GM23338 (cell line): Measurements from ENCODE around the gene TSPAN4. TPM values are rescaled to one million over a fixed set of nuclear protein-coding genes. Genes with fewer than 3 reads are reported as not detected.

Experiments used
- ATAC-seq: fragments of 200-7000 bp; cut with Tn5 transposase; 3 replicates; pipeline ENCODE4 v1.9.1; 2020
- DNase-seq: peaks from one replicate; pipeline ENCODE4 v3.0.0-alpha.2; 2015; ENCODE audit warnings: low spot score
- H2AFZ ChIP-seq: fragments of 200-600 bp; sonication (generic); 2 replicates; pipeline ENCODE4 v1.8.0; 2016; ENCODE audit warnings: antibody characterized with exemption, mild to moderate bottlenecking, moderate library complexity
- H3F3A ChIP-seq: fragments of 200-600 bp; sonication (generic); replicated peaks from 2 replicates; pipeline ENCODE4 v1.8.0; 2017; ENCODE audit warnings: antibody characterized with exemption, mixed run types, low read depth
- H3K27ac ChIP-seq: fragments of 200-600 bp; sonication (generic); 2 replicates; pipeline ENCODE4 v1.6.1; 2016; ENCODE audit warnings: low read depth
- H3K27me3 ChIP-seq: fragments of 200-600 bp; sonication (generic); 2 replicates; pipeline ENCODE4 v1.8.0; 2016; ENCODE audit warnings: mild to moderate bottlenecking, mixed run types, moderate library complexity; ENCODE audit not compliant: insufficient read depth
- H3K36me3 ChIP-seq: fragments of 200-600 bp; sonication (generic); 2 replicates; pipeline ENCODE4 v1.8.0; 2016; ENCODE audit warnings: mild to moderate bottlenecking; ENCODE audit not compliant: insufficient read depth
- H3K4me1 ChIP-seq: fragments of 200-600 bp; sonication (generic); 2 replicates; pipeline ENCODE4 v1.8.0; 2016; ENCODE audit warnings: mild to moderate bottlenecking, moderate library complexity; ENCODE audit not compliant: insufficient read depth
- H3K4me2 ChIP-seq: fragments of 200-600 bp; sonication (generic); 2 replicates; pipeline ENCODE4 v1.7.1; 2017; ENCODE audit warnings: mixed run types
- H3K4me3 ChIP-seq: fragments of 200-600 bp; sonication (generic); 2 replicates; pipeline ENCODE4 v1.6.1; 2016; ENCODE audit warnings: mixed run types
- H3K79me2 ChIP-seq: fragments of 200-600 bp; sonication (generic); replicated peaks from 2 replicates; pipeline ENCODE4 v1.8.0; 2017; ENCODE audit warnings: mild to moderate bottlenecking; ENCODE audit not compliant: insufficient read depth
- H3K9me2 ChIP-seq: fragments of 200-600 bp; sonication (generic); 2 replicates; pipeline ENCODE4 v1.8.0; 2017; ENCODE audit not compliant: insufficient read depth
- H4K20me1 ChIP-seq: fragments of 200-600 bp; sonication (generic); replicated peaks from 2 replicates; pipeline ENCODE4 v1.8.0; 2017; ENCODE audit warnings: mild to moderate bottlenecking; ENCODE audit not compliant: insufficient read depth
- H3K27ac Mint-ChIP-seq: 2 replicates; pipeline ENCODE4 v1.8.0; 2020; ENCODE audit warnings: inconsistent platforms, mild to moderate bottlenecking, moderate library complexity, mixed read lengths
- H3K27me3 Mint-ChIP-seq: 3 replicates; pipeline ENCODE4 v1.8.0; 2022; ENCODE audit warnings: low read depth, mild to moderate bottlenecking, moderate library complexity, mixed read lengths, inconsistent platforms; ENCODE audit not compliant: insufficient read depth, poor library complexity
- H3K36me3 Mint-ChIP-seq: 3 replicates; pipeline ENCODE4 v1.8.0; 2021; ENCODE audit warnings: low read depth, mild to moderate bottlenecking, inconsistent platforms, moderate library complexity, mixed read lengths
- H3K4me1 Mint-ChIP-seq: 3 replicates; pipeline ENCODE4 v1.8.0; 2020; ENCODE audit warnings: mild to moderate bottlenecking, inconsistent platforms, mixed read lengths
- H3K4me3 Mint-ChIP-seq: 3 replicates; pipeline ENCODE4 v1.8.0; 2021; ENCODE audit warnings: moderate library complexity, mild to moderate bottlenecking, inconsistent platforms, mixed read lengths
- H3K9me3 Mint-ChIP-seq: 3 replicates; pipeline ENCODE4 v1.8.0; 2020; ENCODE audit warnings: moderate library complexity, mild to moderate bottlenecking, inconsistent platforms, mixed read lengths
- CREB1 ChIP-seq: fragments of 250-450 bp; sonication (Bioruptor Pico); IDR thresholded peaks from 2 replicates; pipeline ENCODE4 v1.5.0; 2020; ENCODE audit warnings: low read depth, mild to moderate bottlenecking, moderate library complexity
- CTCF ChIP-seq, 2 experiments: fragments of 200-600 bp in 1 of 2; sonication (generic) in 1 of 2; conservative IDR thresholded peaks; 2 replicates each; pipeline versions ENCODE4 v1.5.1 to v1.6.1; 2016 to 2017; ENCODE audit warnings: antibody characterized with exemption in 2 of 2, low read depth in 2 of 2, mild to moderate bottlenecking in 2 of 2, moderate library complexity in 1 of 2
- EZH2 ChIP-seq: fragments of 200-600 bp; sonication (generic); IDR thresholded peaks from one replicate; pipeline ENCODE4 v1.8.0; 2017; ENCODE audit warnings: antibody characterized with exemption, mild to moderate bottlenecking, low read depth; ENCODE audit not compliant: unreplicated experiment
- JUNB ChIP-seq: IDR thresholded peaks from one replicate; pipeline ENCODE4 v1.6.1; 2016; ENCODE audit warnings: antibody characterized with exemption; ENCODE audit not compliant: unreplicated experiment
- NANOG ChIP-seq: IDR thresholded peaks from 2 replicates; pipeline ENCODE4 v1.6.1; 2016; ENCODE audit warnings: antibody characterized with exemption, borderline replicate concordance
- POLR2AphosphoS5 ChIP-seq: IDR thresholded peaks from 2 replicates; pipeline ENCODE4 v1.6.1; 2016; ENCODE audit warnings: antibody characterized with exemption, low read depth
- STAT1 ChIP-seq: IDR thresholded peaks from one replicate; pipeline ENCODE4 v1.6.1; 2016; ENCODE audit warnings: antibody characterized with exemption; ENCODE audit not compliant: unreplicated experiment
- ZNF331 ChIP-seq: fragments of 250-450 bp; sonication (Bioruptor Pico); IDR thresholded peaks from 2 replicates; pipeline ENCODE4 v1.5.0; 2020; ENCODE audit warnings: low read depth, mild to moderate bottlenecking, moderate library complexity
- ZNF462 ChIP-seq: fragments of 250-450 bp; sonication (Bioruptor Pico); IDR thresholded peaks from 2 replicates; pipeline ENCODE4 v1.5.0; 2020; ENCODE audit warnings: mild to moderate bottlenecking, moderate library complexity
- polyA plus RNA-seq: library from polyadenylated mRNA; unstranded; fragments of >200 nt; fragmentation: Nextera tagmentation; extraction: Ambion mirVana; gene quantifications from 2 replicates; pipeline ENCODE4 v1.2.1, GENCODE V29; 2016
- total RNA-seq: library from RNA; depleted of rRNA; stranded (reverse); fragments of >200 nt; shearing (Covaris generic); gene quantifications from 2 replicates; pipeline ENCODE4 v1.2.3, GENCODE V29; 2014

The TSPAN4 gene
- total and polyA plus RNA-seq, 2 experiments from 2014 or later: 76.8 to 150 TPM

GRCh38 chr11:868802-869201 lies 26.1 kb downstream of the TSPAN4 start:
- H3K4me1 ChIP-seq: no peaks in the 10 kb centered on the region; the same call in 1 of the 2 replicates
- Mint-ChIP-seq H3K27me3 (peaks cover 33% of the 10 kb centered on the region), H3K4me1 (peaks cover 7% of the 10 kb centered on the region), H3K36me3 (peaks cover 6% of the 10 kb centered on the region), H3K27ac (no peak overlapping the region), H3K4me3 (no peak overlapping the region), H3K9me3 (no peaks in the 10 kb centered on the region)
- no peaks in the 10 kb centered on the region for H3K36me3 ChIP-seq
- peaks cover 22% of the 10 kb centered on the region for H3F3A ChIP-seq
- H3K9me2 ChIP-seq: no peaks in the 10 kb centered on the region
- no peaks in the 10 kb centered on the region for H3K79me2 ChIP-seq
- H3K4me3 ChIP-seq: no peak overlapping the region
- DNase-seq (no peak), ATAC-seq (no peak)
- no peak overlapping the region for H3K4me2 ChIP-seq
- H4K20me1 ChIP-seq: peaks cover 18% of the 10 kb centered on the region
- H2AFZ ChIP-seq: no peak overlapping the region
- H3K27ac ChIP-seq: no peak overlapping the region
- H3K27me3 ChIP-seq: no peaks in the 10 kb centered on the region
- TF ChIP-seq NANOG: no peak
- TF ChIP-seq POLR2AphosphoS5: peak; percentile 2; the same call in 1 of the 2 replicates

- Mint-ChIP-seq H3K9me3 (no peaks in the 10 kb centered on the region), H3K4me3 (no peak overlapping the region), H3K27me3 (peaks cover 33% of the 10 kb centered on the region), H3K36me3 (peaks cover 8% of the 10 kb centered on the region), H3K4me1 (peaks cover 7% of the 10 kb centered on the region), H3K27ac (no peak overlapping the region)
- no peaks in the 10 kb centered on the region; the same call in 1 of the 2 replicates for H3K4me1 ChIP-seq
- no peaks in the 10 kb centered on the region for H3K36me3 ChIP-seq
- no peaks in the 10 kb centered on the region for H3K79me2 ChIP-seq
- H3K9me2 ChIP-seq: no peaks in the 10 kb centered on the region
- H3K27ac ChIP-seq: no peak overlapping the region
- DNase-seq (no peak), ATAC-seq (peak; percentile 4; the same call in 2 of the 3 replicates)
- H2AFZ ChIP-seq: no peak overlapping the region
- no peaks in the 10 kb centered on the region for H3K27me3 ChIP-seq
- H3K4me3 ChIP-seq: no peak overlapping the region
- H3K4me2 ChIP-seq: no peak overlapping the region
- peaks cover 21% of the 10 kb centered on the region; the same call in 1 of the 2 replicates for H3F3A ChIP-seq
- peaks cover 11% of the 10 kb centered on the region for H4K20me1 ChIP-seq
- no peak for TF ChIP-seq EZH2
- no peak for TF ChIP-seq CTCF (conservative IDR thresholded peaks at IDR 0.05; ENCODE audit: low read depth in 2 of 2)
- TF ChIP-seq JUNB: no peak
- no peak for TF ChIP-seq ZNF331 (CRISPR knock-in tag)
- TF ChIP-seq ZNF462: no peak
- TF ChIP-seq STAT1: no peak
- TF ChIP-seq CREB1 (CRISPR knock-in tag): no peak
- TF ChIP-seq POLR2AphosphoS5: no peak
Observed at GRCh38 chr11:869399-870126, 26.9 kb downstream of the TSPAN4 start.
